Epidermal melanocyte (primary cell): Measurements from ENCODE around the gene OTUD5.
"Not testable (repeated sequence)": the region's sequence is repeated elsewhere in the genome, so short reads cannot be mapped to it uniquely, and the experiment has no call there.

Source experiments
- DNase-seq: peaks from one replicate; pipeline ENCODE4 v3.0.0; 2011; ENCODE audit warnings: low spot score; ENCODE audit not compliant: insufficient read length

Gene OTUD5

GRCh38 chrX:48890934-48891401, 66.4 kb downstream of the OTUD5 start:
- no peak for DNase-seq

- no peak for DNase-seq
These were observed 67.0 kb downstream of the OTUD5 start for GRCh38 chrX:48890296-48890925.

- not testable (repeated sequence) for DNase-seq
These were observed 70.8 kb downstream of the OTUD5 start for GRCh38 chrX:48886586-48886985.

- no peak for DNase-seq
These were observed 73.7 kb downstream of the OTUD5 start for GRCh38 chrX:48883729-48884128.

GRCh38 chrX:48876944-48877343, 80.5 kb downstream of the OTUD5 start:
- DNase-seq = not testable (repeated sequence)
